Loucy (cell line): ENCODE data around the gene ZNF280C.

Experiments used
- EZH2phosphoT487 ChIP-seq: fragments of 200-600 bp; IDR thresholded peaks from 2 replicates; pipeline ENCODE4 v1.6.1; 2018; ENCODE audit warnings: antibody characterized with exemption, mild to moderate bottlenecking, moderate library complexity, borderline replicate concordance
- TF ChIP-seq, protein P1 (sequence below): fragments of 200-600 bp; sonication (generic); conservative IDR thresholded peaks from 2 replicates; pipeline ENCODE4 v1.5.1; 2014; ENCODE audit warnings: mild to moderate bottlenecking, antibody characterized with exemption, low read length

DNA sequence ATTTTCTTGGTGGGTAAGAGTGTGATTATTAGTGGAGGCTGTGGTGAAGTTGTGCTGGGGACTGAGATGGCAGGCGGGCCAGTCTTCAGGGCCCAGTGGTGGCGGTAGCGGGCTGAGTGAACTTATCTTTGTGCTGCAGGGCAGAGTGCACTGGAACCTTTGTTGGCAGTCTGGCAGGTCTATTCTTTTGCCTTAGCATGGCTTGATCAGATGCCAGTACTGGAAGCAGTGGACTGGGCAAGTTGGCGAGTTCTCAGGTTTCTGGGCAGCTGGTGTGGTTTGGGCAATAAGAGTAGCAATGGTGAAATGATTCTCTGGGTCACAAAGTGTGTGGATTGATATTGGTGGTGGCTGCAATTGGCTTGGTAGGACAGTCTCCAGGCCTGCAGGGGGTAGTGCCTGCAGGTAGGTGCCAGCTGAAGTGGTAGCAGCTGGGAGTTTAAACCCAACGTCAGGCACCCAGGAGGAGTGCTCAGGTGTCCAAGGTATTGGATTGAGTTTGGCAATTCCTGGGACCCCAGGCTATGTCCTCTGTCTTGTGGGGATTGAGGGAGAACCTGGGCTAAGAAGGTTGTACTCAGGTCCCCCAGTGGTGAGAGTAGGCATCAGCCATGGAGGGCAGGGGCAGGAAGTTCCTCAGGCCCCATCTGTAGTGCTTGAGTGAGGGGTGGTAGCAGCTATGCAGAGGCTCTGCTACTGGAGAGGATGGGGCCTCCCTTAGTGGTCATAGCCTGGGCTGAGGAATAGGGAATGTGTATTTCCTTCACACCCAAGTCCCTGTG lies 36.1 kb upstream of the ZNF280C start:
- TF ChIP-seq, protein P1, sequence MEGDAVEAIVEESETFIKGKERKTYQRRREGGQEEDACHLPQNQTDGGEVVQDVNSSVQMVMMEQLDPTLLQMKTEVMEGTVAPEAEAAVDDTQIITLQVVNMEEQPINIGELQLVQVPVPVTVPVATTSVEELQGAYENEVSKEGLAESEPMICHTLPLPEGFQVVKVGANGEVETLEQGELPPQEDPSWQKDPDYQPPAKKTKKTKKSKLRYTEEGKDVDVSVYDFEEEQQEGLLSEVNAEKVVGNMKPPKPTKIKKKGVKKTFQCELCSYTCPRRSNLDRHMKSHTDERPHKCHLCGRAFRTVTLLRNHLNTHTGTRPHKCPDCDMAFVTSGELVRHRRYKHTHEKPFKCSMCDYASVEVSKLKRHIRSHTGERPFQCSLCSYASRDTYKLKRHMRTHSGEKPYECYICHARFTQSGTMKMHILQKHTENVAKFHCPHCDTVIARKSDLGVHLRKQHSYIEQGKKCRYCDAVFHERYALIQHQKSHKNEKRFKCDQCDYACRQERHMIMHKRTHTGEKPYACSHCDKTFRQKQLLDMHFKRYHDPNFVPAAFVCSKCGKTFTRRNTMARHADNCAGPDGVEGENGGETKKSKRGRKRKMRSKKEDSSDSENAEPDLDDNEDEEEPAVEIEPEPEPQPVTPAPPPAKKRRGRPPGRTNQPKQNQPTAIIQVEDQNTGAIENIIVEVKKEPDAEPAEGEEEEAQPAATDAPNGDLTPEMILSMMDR, result no peak; the same call in 1 of the 2 replicates
- no peak for TF ChIP-seq EZH2phosphoT487
